Kidney (tissue), 22 donors: ENCODE data around the gene RGL3. TPM values are rescaled to one million over a fixed set of nuclear protein-coding genes. Genes with fewer than 3 reads are reported as not detected.
"Not testable (repeated sequence)": the region's sequence is repeated elsewhere in the genome, so short reads cannot be mapped to it uniquely, and the experiment has no call there.

Source experiments
- DNase-seq, 5 donors: peaks; one replicate each; pipeline ENCODE4 v3.0.0-alpha.2; 2013 to 2020
- FAIRE-seq: peaks from 2 replicates; lab custom pipeline; 2012; peaks lifted over from hg19 to GRCh38; lab: Jason Lieb, UNC
- H3K27ac ChIP-seq, 2 donors: one replicate each; pipeline ENCODE4 v1.7.0; 2013; ENCODE audit warnings: low read depth in 2 of 2, low read length in 2 of 2, inconsistent platforms in 1 of 2
- H3K27me3 ChIP-seq: one replicate; pipeline ENCODE4 v1.7.1; 2013; ENCODE audit warnings: low read length, inconsistent platforms; ENCODE audit not compliant: control insufficient read depth, insufficient read depth
- H3K36me3 ChIP-seq, 3 donors: one replicate each; pipeline versions ENCODE4 v1.7.0 to v1.7.1; 2013; ENCODE audit warnings: low read length in 3 of 3, control low read depth in 1 of 3, inconsistent platforms in 1 of 3; ENCODE audit not compliant: insufficient read depth in 3 of 3, control insufficient read depth in 2 of 3
- H3K4me1 ChIP-seq, 3 donors: one replicate each; pipeline versions ENCODE4 v1.7.0 to v1.7.1; 2013; ENCODE audit warnings: low read length in 3 of 3, inconsistent platforms in 1 of 3, low read depth in 1 of 3; ENCODE audit not compliant: control insufficient read depth in 2 of 3, insufficient read depth in 2 of 3
- H3K4me3 ChIP-seq, 3 donors: one replicate each; pipeline versions ENCODE4 v1.7.0 to v1.8.1; 2013; ENCODE audit warnings: low read length in 3 of 3, control low read depth in 1 of 3, inconsistent platforms in 1 of 3
- H3K9ac ChIP-seq, 3 donors: one replicate each; pipeline versions ENCODE4 v1.7.0 to v1.7.1; 2013; ENCODE audit warnings: low read length in 3 of 3, control low read depth in 1 of 3, inconsistent platforms in 1 of 3
- H3K9me3 ChIP-seq, 3 donors: one replicate each; pipeline versions ENCODE4 v1.7.0 to v1.7.1; 2013; ENCODE audit warnings: low read length in 3 of 3, control low read depth in 1 of 3, inconsistent platforms in 1 of 3; ENCODE audit not compliant: control insufficient read depth in 2 of 3, insufficient read depth in 1 of 3
- CTCF ChIP-seq: IDR thresholded peaks from 3 replicates; pipeline ENCODE4 v1.5.1; 2012; ENCODE audit warnings: mild to moderate bottlenecking, moderate library complexity, borderline replicate concordance; ENCODE audit not compliant: insufficient read depth; ENCODE audit errors: extremely low read depth
- intact Hi-C: fragments of 100-400 bp; cut with DNase I; formaldehyde crosslinking; loops from one replicate; pipeline ENCODE4 v1.11.1; 2022
- long read RNA-seq, 10 donors: library from polyadenylated mRNA in 1 of 10; unstranded in 1 of 10; transcript quantifications; one replicate each; pipeline ENCODE4 v2.0.0 and lab custom pipeline, GENCODE V29; 2021 to 2026
- polyA plus RNA-seq: library from polyadenylated mRNA; stranded (reverse); fragments of 350-450 nt; fragmentation: Illumina TruSeq; extraction: RNeasy Lipid Tissue Mini Kit (QIAGEN cat#74804); gene quantifications from one replicate; pipeline ENCODE4 v1.2.3, GENCODE V29; 2014; ENCODE audit warnings: low read depth, low replicate concordance; ENCODE audit not compliant: insufficient read depth
- total RNA-seq: library from RNA; stranded (reverse); fragmentation: NEBNext Ultra II Directional; extraction: Animal tissue kit (Norgen Biotek cat#: 25700); gene quantifications from one replicate; pipeline ENCODE4 v1.2.1, GENCODE V29; 2021
- donor health status: control.
- donor health status: control.
- donor health status: control.
- donor health status: control.
- donor health status: control.
- donor health status: DM: yes; HTN: yes; CAD: no.
- donor health status: Normal renal cell carcinoma (clear cell type).

The RGL3 gene, protein sequence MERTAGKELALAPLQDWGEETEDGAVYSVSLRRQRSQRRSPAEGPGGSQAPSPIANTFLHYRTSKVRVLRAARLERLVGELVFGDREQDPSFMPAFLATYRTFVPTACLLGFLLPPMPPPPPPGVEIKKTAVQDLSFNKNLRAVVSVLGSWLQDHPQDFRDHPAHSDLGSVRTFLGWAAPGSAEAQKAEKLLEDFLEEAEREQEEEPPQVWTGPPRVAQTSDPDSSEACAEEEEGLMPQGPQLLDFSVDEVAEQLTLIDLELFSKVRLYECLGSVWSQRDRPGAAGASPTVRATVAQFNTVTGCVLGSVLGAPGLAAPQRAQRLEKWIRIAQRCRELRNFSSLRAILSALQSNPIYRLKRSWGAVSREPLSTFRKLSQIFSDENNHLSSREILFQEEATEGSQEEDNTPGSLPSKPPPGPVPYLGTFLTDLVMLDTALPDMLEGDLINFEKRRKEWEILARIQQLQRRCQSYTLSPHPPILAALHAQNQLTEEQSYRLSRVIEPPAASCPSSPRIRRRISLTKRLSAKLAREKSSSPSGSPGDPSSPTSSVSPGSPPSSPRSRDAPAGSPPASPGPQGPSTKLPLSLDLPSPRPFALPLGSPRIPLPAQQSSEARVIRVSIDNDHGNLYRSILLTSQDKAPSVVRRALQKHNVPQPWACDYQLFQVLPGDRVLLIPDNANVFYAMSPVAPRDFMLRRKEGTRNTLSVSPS
- total RNA-seq (126 TPM), polyA plus RNA-seq (56.9 TPM)
- long read RNA-seq, donor 1, partial matches to known transcripts: 5 of 8 reads
- long read RNA-seq, donor 1, other reads (novel, unspliced or antisense): 0 of 8 reads
- long read RNA-seq, donor 2, partial matches to known transcripts: 6 of 9 reads
- long read RNA-seq, donor 2, other reads (novel, unspliced or antisense): 0 of 9 reads
- long read RNA-seq, donor 3, partial matches to known transcripts: 77 of 96 reads
- long read RNA-seq, donor 3, other reads (novel, unspliced or antisense): 15 of 96 reads
- long read RNA-seq, donor 4, partial matches to known transcripts: 0 of 2 reads
- long read RNA-seq, donor 4, other reads (novel, unspliced or antisense): 0 of 2 reads
- long read RNA-seq, donor 5: 0 reads
- long read RNA-seq, donor 6: 0 reads
- long read RNA-seq, donor 7, partial matches to known transcripts: 27 of 59 reads
- long read RNA-seq, donor 7, other reads (novel, unspliced or antisense): 32 of 59 reads
- long read RNA-seq, donor 8, partial matches to known transcripts: 211 of 234 reads
- long read RNA-seq, donor 8, other reads (novel, unspliced or antisense): 23 of 234 reads
- long read RNA-seq, donor 9, partial matches to known transcripts: 0 of 1 reads
- long read RNA-seq, donor 9, other reads (novel, unspliced or antisense): 0 of 1 reads
- long read RNA-seq, donor 10, partial matches to known transcripts: 0 of 4 reads
- long read RNA-seq, donor 10, other reads (novel, unspliced or antisense): 0 of 4 reads

DNA sequence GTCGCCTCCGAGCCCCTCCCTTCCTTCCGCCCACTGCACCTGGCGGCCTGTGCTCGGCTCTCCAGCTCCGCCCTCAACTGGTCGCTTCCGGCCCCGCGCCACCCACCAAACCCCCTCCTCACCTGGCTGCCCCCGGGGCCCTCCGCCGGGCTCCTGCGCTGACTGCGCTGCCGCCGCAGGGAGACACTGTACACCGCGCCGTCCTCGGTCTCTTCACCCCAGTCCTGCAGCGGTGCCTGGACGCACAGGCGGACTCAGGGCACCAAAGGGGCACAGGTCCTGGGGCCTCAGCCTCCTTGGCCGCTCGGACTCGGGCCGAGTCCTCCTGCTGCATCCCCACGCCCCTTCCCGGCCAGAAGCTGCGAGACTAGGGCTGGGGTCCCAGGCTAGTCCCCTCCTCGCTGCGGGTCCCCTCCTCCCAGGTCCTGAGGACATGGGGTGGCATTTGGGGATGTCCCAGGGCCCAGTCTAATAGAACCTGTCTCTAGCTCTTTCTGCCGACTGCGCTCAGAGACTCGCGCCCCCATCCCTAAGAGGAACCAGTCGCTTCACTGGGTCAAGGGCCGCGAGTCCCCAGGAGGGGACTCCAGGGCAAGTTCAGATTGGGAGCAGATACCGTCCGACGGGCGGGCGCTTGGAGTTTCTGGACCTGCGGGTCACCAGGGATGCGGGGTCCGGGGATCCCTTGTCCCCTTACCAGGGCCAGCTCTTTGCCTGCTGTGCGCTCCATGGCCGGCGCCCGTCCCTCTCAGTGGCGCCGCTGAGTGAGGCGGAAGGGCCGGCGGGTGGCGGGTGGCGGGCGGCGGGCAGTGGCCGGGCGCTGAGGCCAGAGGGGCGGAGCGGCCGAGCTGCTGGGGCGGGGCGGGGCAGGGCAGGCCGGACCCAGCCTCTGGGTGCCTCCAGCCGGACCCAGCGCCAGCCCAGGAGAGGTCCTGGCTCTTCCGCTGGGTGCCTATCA, at the start of gene RGL3:
RGL3 (minus strand) TSS at position 766 of the 958 bp plus-strand sequence; CDS start at position 730, 36 bp downstream.
- Histone ChIP-seq H3K4me3 (peak within 1 kb of the TSS; percentile 46 to 82 (median 78)), H3K27ac (peak within 1 kb of the TSS; percentile 91 to 93), H3K9ac (peak within 1 kb of the TSS in 2 of 3 donors; percentile 83 to 93), H3K27me3 (peaks cover 11% of the 10 kb centered on the region), H3K4me1 (peaks cover 0 to 20% (median 6%) of the 10 kb centered on the region in 3 donors), H3K36me3 (no peaks in the 10 kb centered on the region), H3K9me3 (no peaks in the 10 kb centered on the region)
- FAIRE-seq (no peak), DNase-seq (peak; percentile 69 to 87 (median 86))
- no peak for TF ChIP-seq CTCF
- intact Hi-C loops: no loop called here

DNA sequence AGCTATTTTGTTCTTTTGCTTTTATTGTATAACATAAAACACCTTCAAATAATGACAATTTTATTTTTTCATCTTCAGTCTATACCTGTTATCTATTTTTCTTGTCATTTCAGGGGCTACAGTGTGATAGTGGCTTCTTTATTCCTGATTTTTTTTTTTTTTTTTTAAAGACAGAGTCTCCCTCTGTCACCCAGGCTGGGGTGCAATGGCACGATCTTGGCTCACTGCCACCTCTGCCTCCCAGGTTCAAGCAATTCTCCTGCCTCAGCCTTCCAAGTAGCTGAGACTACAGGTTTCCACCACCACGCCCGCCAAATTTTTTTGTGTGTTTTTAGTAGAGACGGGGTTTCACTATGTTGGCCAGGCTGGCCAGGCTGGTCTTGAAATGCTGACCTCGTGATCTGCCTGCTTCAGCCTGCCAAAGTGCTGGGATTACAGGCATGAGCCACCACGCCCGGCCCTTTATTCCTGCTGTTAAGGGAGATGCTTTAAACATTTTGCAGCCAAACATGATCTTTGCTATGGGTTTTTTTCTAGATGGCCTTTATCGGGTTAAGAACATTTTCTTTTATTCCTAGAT, 49.2 kb upstream of the RGL3 start:
- H3K27me3 ChIP-seq, H3K4me1 ChIP-seq, H3K27ac ChIP-seq, H3K4me3 ChIP-seq, FAIRE-seq, H3K9ac ChIP-seq, intact Hi-C loops, DNase-seq, H3K9me3 ChIP-seq, H3K36me3 ChIP-seq: not testable (repeated sequence)

DNA sequence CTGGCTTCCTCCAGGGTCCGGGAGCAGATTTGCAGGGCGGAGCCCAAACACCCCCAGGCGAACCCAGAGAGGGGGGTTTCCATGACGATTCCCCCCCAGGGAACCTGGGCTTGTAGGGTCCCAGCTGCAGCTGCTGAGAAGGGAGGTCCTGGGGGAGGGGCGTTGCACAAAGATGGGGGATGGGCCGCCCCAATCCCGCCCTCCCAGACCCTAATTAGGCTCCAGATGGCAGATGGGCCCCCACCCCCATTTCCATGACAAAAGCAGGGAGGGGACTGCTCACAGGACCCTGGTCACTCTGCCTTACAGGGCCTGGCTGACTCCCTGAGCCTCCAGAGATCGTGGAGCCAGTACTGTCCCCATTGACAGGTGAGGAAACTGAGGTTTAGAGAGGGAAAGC, 46.5 kb upstream of the RGL3 start:
- Histone ChIP-seq H3K4me3 (no peak overlapping the region), H3K27ac (no peak overlapping the region), H3K9me3 (no peaks in the 10 kb centered on the region), H3K27me3 (no peaks in the 10 kb centered on the region), H3K36me3 (no peaks in the 10 kb centered on the region), H3K9ac (no peak overlapping the region), H3K4me1 (no peaks in the 10 kb centered on the region)
- intact Hi-C loops: no loop called here
- DNase-seq: no peak
- FAIRE-seq: no peak
- no peak for TF ChIP-seq CTCF
